Ascending aorta (tissue), 2 donors: Measurements from ENCODE around the gene MAFB. TPM values are rescaled to one million over a fixed set of nuclear protein-coding genes. Genes with fewer than 3 reads are reported as not detected.

Experiments used
- DNase-seq, 2 donors: peaks; one replicate each; pipeline ENCODE4 v3.0.0-alpha.2; 2019; ENCODE audit warnings: low spot score in 2 of 2
- H3K27ac ChIP-seq, 2 donors: fragments of 200-600 bp; sonication (generic); one replicate each; pipeline ENCODE4 v1.5.1; 2016 to 2017; ENCODE audit warnings: mild to moderate bottlenecking in 1 of 2
- H3K27me3 ChIP-seq: fragments of 200-600 bp; sonication (generic); one replicate; pipeline ENCODE4 v1.5.1; 2017
- H3K36me3 ChIP-seq, 2 donors: fragments of 200-600 bp; sonication (generic); one replicate each; pipeline ENCODE4 v1.5.1; 2016
- H3K4me1 ChIP-seq, 2 donors: fragments of 200-600 bp; sonication (generic); one replicate each; pipeline ENCODE4 v1.5.1; 2016 to 2017; ENCODE audit warnings: mild to moderate bottlenecking in 1 of 2
- H3K4me3 ChIP-seq, 2 donors: fragments of 200-600 bp; sonication (generic); one replicate each; pipeline ENCODE4 v1.5.1; 2016 to 2017; ENCODE audit warnings: mild to moderate bottlenecking in 1 of 2
- H3K9me3 ChIP-seq, 2 donors: fragments of 200-600 bp; sonication (generic); one replicate each; pipeline ENCODE4 v1.5.1; 2016
- CTCF ChIP-seq, 3 experiments: fragments of 200-600 bp in 2 of 3; fragments of 450-650 bp in 1 of 3; sonication (generic) in 2 of 3; IDR thresholded peaks; one replicate each; pipeline ENCODE4 v1.5.1; 2016 to 2019; ENCODE audit warnings: antibody characterized with exemption in 3 of 3, mild to moderate bottlenecking in 1 of 3, moderate library complexity in 1 of 3
- intact Hi-C: fragments of 100-400 bp; cut with DNase I; formaldehyde crosslinking; loops from one replicate; pipeline ENCODE4 v1.15.1; 2023
- total RNA-seq: library from RNA; depleted of rRNA; stranded (reverse); fragments of >200 nt; gene quantifications from one replicate; pipeline ENCODE4 v1.1.0, GENCODE V29; 2016

Gene MAFB
- total RNA-seq, 1 donor from 2014 or later, result 84.6 TPM

DNA sequence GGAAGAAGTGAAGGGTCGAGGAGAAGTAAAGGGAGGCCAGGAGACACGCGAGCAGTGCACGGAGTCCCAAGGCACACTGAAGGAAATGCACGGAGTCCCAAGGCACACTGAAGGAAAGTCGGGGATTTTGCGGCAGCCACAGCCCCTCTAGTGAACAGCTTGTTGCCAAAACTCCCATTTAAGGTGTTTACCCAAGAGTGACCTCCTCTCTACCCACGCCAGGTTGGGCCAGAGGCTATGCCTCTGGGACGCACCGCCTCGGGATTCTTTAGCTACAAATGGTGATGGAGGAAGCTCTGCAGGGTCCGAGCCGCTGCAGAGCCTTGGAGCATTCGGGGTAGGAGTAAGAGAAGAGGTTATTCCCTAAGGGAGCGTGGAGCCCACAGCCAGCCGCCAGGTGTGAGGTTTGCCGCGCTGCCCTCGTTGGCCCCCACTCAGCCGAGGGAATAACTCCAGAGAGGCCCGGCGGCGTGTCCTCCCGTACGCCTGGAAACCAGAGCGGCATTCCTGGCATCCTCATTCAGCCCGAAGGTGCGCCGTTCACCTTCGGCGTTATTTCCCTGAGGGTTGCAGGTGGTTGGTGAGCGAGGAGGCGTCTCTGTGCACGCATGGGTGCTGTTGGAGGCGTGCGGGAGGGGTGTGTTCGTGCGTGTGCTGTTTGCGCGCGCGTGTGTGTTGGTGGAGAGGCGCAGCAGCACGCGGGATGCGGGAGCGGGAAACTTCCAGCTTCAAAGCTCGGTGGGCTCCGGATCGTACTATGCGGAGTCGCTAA, 3.4 kb upstream of the MAFB start:
- peaks cover 0 to 4% of the 10 kb centered on the region in 2 donors for H3K4me1 ChIP-seq
- TF ChIP-seq CTCF (IDR thresholded peaks at IDR 0.05), result no peak
- intact Hi-C loops, result no loop called here
- H3K4me3 ChIP-seq, result no peak overlapping the region
- H3K27ac ChIP-seq, result no peak overlapping the region
- H3K27me3 ChIP-seq, result no peaks in the 10 kb centered on the region
- no peak for DNase-seq
- no peaks in the 10 kb centered on the region for H3K9me3 ChIP-seq
- H3K36me3 ChIP-seq, result no peaks in the 10 kb centered on the region

GRCh38 chr20:40691566-40692239, 2.7 kb upstream of the MAFB start:
- intact Hi-C loops, result loop anchor here (2.0 kb wide), 1 partner anchor 271 kb away; no protein-coding TSS in a partner anchor
- Histone ChIP-seq H3K27me3 (no peaks in the 10 kb centered on the region), H3K4me3 (peak overlapping the region in 1 of 2 donors; percentile 79), H3K4me1 (peaks cover 0 to 4% of the 10 kb centered on the region in 2 donors), H3K27ac (no peak overlapping the region), H3K9me3 (no peaks in the 10 kb centered on the region), H3K36me3 (no peaks in the 10 kb centered on the region)
- DNase-seq, result no peak
- no peak for TF ChIP-seq CTCF (IDR thresholded peaks at IDR 0.05)

- H3K4me1 ChIP-seq, result peaks cover 0 to 8% of the 10 kb centered on the region in 2 donors
- no peaks in the 10 kb centered on the region for H3K36me3 ChIP-seq
- H3K27me3 ChIP-seq, result no peaks in the 10 kb centered on the region
- H3K9me3 ChIP-seq, result no peaks in the 10 kb centered on the region
- H3K27ac ChIP-seq, result peak overlapping the region in 1 of 2 donors; percentile 95
- intact Hi-C loops, result loop anchor here (1.0 to 2.0 kb wide), 3 partner anchors 272 to 531 kb away; no protein-coding TSS in a partner anchor
- TF ChIP-seq CTCF (IDR thresholded peaks at IDR 0.05), result no peak
- peak in 1 of 2 donors; percentile 69 for DNase-seq
- peak overlapping the region; percentile 60 to 79 for H3K4me3 ChIP-seq
Observed at GRCh38 chr20:40690836-40691565, 2.0 kb upstream of the MAFB start.

DNA sequence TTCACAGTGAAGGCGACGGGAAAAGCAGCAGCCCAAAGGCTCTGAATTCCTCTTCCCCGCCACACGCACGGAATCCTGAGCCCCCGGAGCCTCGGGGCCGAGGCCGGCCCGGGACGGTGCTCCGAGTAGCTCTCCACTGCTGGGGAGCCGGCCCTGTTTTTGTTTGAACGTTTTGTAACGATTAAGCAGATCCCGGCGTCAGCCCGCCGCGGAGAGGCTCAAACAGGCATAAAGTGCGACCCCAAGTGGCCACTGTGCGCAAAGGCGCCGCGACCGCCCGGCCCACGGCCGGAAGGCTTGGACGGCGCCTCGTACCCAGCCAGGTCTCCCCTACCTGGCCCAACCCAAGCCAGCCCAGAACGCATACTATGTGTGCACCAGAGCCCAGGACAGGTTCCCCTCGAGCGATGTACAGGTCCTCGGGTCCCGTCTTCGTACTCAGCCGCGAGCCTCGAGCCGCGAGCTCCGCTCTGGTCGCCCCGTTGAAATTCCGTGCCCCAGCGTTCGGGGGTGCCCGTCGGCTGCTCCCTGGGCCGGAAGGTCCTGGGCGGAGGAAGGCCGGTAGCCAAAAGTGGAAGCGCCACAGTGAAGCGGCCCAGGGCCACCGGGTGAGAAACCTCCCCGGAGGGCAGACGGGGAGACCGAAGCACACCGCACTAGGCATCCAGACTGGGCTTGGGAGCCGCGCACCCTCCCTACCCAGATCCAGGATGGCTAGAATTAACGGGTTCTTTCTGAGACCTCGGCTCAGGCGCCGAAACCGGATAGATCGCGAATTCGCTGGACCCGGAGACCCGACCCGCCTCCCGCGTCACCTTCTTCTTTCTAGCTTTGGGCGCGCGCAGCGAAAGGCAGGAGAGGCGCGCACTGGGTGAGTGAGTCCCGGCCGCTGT, 1.2 kb upstream of the MAFB start:
- Histone ChIP-seq H3K4me3 (peak overlapping the region; percentile 60 to 79), H3K9me3 (no peaks in the 10 kb centered on the region), H3K27ac (peak overlapping the region; percentile 95 to 96), H3K4me1 (peaks cover 0 to 8% of the 10 kb centered on the region in 2 donors), H3K36me3 (no peaks in the 10 kb centered on the region), H3K27me3 (no peaks in the 10 kb centered on the region)
- peak in 1 of 2 donors; percentile 95 for DNase-seq
- TF ChIP-seq CTCF (IDR thresholded peaks at IDR 0.05), result peak; percentile 83 to 95 (median 94)
- intact Hi-C loops, result loop anchor here (1.0 to 10.0 kb wide), 9 partner anchors 59 to 530 kb away; partner anchors contain the start of gene PLCG1
